WTC11 (cell line): ENCODE data around the gene APH1A. TPM values are rescaled to one million over a fixed set of nuclear protein-coding genes. Genes with fewer than 3 reads are reported as not detected.
A peak's percentile ranks its signal among the peaks of the same experiment; 100 is the strongest.

Source experiments
- ATAC-seq: fragments of 200-7000 bp; cut with Tn5 transposase; 2 replicates; pipeline ENCODE4 v1.10.0; 2021; ENCODE audit warnings: mild to moderate bottlenecking, moderate library complexity
- CTCF ChIA-PET: fragments of 300-600 bp; sonication (Branson Sonifier 250); formaldehyde crosslinking; loops from one replicate; lab custom pipeline; 2021; ENCODE audit warnings: antibody characterized with exemption; lab: Charles Lee
- POLR2A ChIA-PET: fragments of 350-600 bp; sonication (Branson Sonifier 250); formaldehyde crosslinking; loops from one replicate; lab custom pipeline; 2021; ENCODE audit warnings: antibody characterized with exemption; lab: Charles Lee
- DNase-seq: peaks from one replicate; pipeline ENCODE4 v3.0.0; 2021; ENCODE audit warnings: low spot score
- H3K27ac Mint-ChIP-seq: 2 replicates; pipeline ENCODE4 v1.8.0; 2021; ENCODE audit warnings: mixed read lengths
- H3K27me3 Mint-ChIP-seq: 2 replicates; pipeline ENCODE4 v1.8.0; 2021; ENCODE audit warnings: low read depth, mild to moderate bottlenecking, moderate library complexity, mixed read lengths
- H3K36me3 Mint-ChIP-seq: 2 replicates; pipeline ENCODE4 v1.8.0; 2021; ENCODE audit warnings: mixed read lengths
- H3K4me1 Mint-ChIP-seq: 2 replicates; pipeline ENCODE4 v1.8.0; 2022; ENCODE audit warnings: mixed read lengths
- H3K4me3 Mint-ChIP-seq: 2 replicates; pipeline ENCODE4 v1.8.0; 2021; ENCODE audit warnings: mild to moderate bottlenecking, moderate library complexity, mixed read lengths
- H3K9me3 Mint-ChIP-seq: 2 replicates; pipeline ENCODE4 v1.8.0; 2021; ENCODE audit warnings: mixed read lengths
- ATF1 ChIP-seq: sonication (generic); formaldehyde crosslinking; IDR thresholded peaks from 2 replicates; pipeline ENCODE4 v1.8.1; 2023; ENCODE audit warnings: mild to moderate bottlenecking, moderate library complexity, missing genetic modification reagents
- CDX4 ChIP-seq: fragments of 250-450 bp; sonication (Bioruptor Pico); IDR thresholded peaks from 2 replicates; pipeline ENCODE4 v1.9.0; 2021; ENCODE audit warnings: moderate library complexity, mild to moderate bottlenecking, inconsistent platforms, borderline replicate concordance
- EMX1 ChIP-seq: fragments of 250-450 bp; sonication (Bioruptor Pico); IDR thresholded peaks from 2 replicates; pipeline ENCODE4 v1.8.0; 2021; ENCODE audit warnings: mild to moderate bottlenecking
- FOXP4 ChIP-seq: sonication (generic); formaldehyde crosslinking; IDR thresholded peaks from 2 replicates; pipeline ENCODE4 v1.8.0; 2022; ENCODE audit warnings: mild to moderate bottlenecking, missing genetic modification reagents
- GABPB1 ChIP-seq: sonication (generic); formaldehyde crosslinking; IDR thresholded peaks from 2 replicates; pipeline ENCODE4 v1.8.1; 2023; ENCODE audit warnings: mild to moderate bottlenecking, missing genetic modification reagents
- HMGA2 ChIP-seq: fragments of 250-450 bp; sonication (Bioruptor Pico); IDR thresholded peaks from 2 replicates; pipeline ENCODE4 v1.4.0; 2021; ENCODE audit warnings: mild to moderate bottlenecking, moderate library complexity
- JUN ChIP-seq: sonication (generic); formaldehyde crosslinking; IDR thresholded peaks from 2 replicates; pipeline ENCODE4 v1.8.0; 2023; ENCODE audit warnings: mild to moderate bottlenecking, missing genetic modification reagents
- KAT7 ChIP-seq: sonication (generic); formaldehyde crosslinking; IDR thresholded peaks from 2 replicates; pipeline ENCODE4 v1.8.1; 2023; ENCODE audit warnings: missing genetic modification reagents, mild to moderate bottlenecking, borderline replicate concordance
- MLX ChIP-seq: sonication (generic); formaldehyde crosslinking; IDR thresholded peaks from 2 replicates; pipeline ENCODE4 v1.8.1; 2023; ENCODE audit warnings: mild to moderate bottlenecking, missing genetic modification reagents, moderate library complexity
- MYBL2 ChIP-seq: sonication (generic); formaldehyde crosslinking; IDR thresholded peaks from 2 replicates; pipeline ENCODE4 v1.8.1; 2023; ENCODE audit warnings: mild to moderate bottlenecking, moderate library complexity, missing genetic modification reagents
- TCF7 ChIP-seq: sonication (generic); formaldehyde crosslinking; IDR thresholded peaks from 2 replicates; pipeline ENCODE4 v1.8.0; 2022; ENCODE audit warnings: mild to moderate bottlenecking, low read depth, missing genetic modification reagents, moderate library complexity
- ZNF232 ChIP-seq: sonication (generic); formaldehyde crosslinking; IDR thresholded peaks from 2 replicates; pipeline ENCODE4 v1.8.0; 2022; ENCODE audit warnings: mild to moderate bottlenecking, missing genetic modification reagents
- total RNA-seq: library from RNA; stranded (reverse); gene quantifications from 3 replicates; pipeline ENCODE4 v1.2.3, GENCODE V29; 2021
- TF ChIP-seq, protein P1 (sequence below): sonication (generic); formaldehyde crosslinking; IDR thresholded peaks from 2 replicates; pipeline ENCODE4 v1.8.0; 2022; ENCODE audit warnings: mild to moderate bottlenecking, missing genetic modification reagents
- TF ChIP-seq, protein P2 (sequence below): sonication (generic); formaldehyde crosslinking; IDR thresholded peaks from 2 replicates; pipeline ENCODE4 v1.8.0; 2022; ENCODE audit warnings: mild to moderate bottlenecking, missing genetic modification reagents
- TF ChIP-seq, protein P3 (sequence below): fragments of 250-450 bp; sonication (Bioruptor Pico); IDR thresholded peaks from 2 replicates; pipeline ENCODE4 v1.8.0; 2021; ENCODE audit warnings: mild to moderate bottlenecking
- TF ChIP-seq, protein P4 (sequence below): fragments of 250-450 bp; sonication (Bioruptor Pico); IDR thresholded peaks from 2 replicates; pipeline ENCODE4 v2.1.2; 2022; ENCODE audit warnings: mild to moderate bottlenecking, moderate library complexity
- TF ChIP-seq, protein P5 (sequence below): sonication (generic); formaldehyde crosslinking; IDR thresholded peaks from 2 replicates; pipeline ENCODE4 v1.8.1; 2022; ENCODE audit warnings: mild to moderate bottlenecking, moderate library complexity, missing genetic modification reagents

APH1A gene
- total RNA-seq, 1 experiment from 2014 or later: 120 TPM

DNA sequence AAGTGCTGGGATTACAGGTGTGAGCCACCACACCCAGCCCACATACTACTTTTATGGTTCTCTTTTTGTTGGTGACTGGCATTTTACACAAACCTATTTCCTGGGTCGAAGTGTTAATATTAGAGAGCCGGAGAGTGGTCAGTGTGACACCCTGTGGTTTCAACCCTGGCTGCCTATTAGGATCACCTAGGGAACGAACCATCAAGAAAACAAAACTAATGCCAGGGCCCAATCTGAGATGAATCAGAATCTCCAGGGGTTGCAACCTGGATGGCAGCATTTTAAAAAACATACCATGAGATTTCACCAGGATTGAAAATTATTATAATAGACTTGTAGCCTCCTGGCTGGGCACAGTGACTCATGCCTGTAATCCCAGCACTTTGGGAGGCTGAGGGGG, 30.9 kb upstream of the APH1A start:
- Mint-ChIP-seq H3K9me3 (no peaks in the 10 kb centered on the region), H3K36me3 (peaks cover 72% of the 10 kb centered on the region), H3K4me1 (peaks cover 41% of the 10 kb centered on the region), H3K27me3 (no peaks in the 10 kb centered on the region), H3K4me3 (no peak overlapping the region), H3K27ac (no peak overlapping the region; the same call in 1 of the 2 replicates)
- CTCF ChIA-PET: no interaction called here
- DNase-seq (no peak), ATAC-seq (no peak)
- TF ChIP-seq FOXP4 (no peak), TCF7 (CRISPR knock-in tag) (no peak), JUN (no peak), EMX1 (CRISPR knock-in tag) (no peak), HMGA2 (CRISPR knock-in tag) (no peak), GABPB1 (CRISPR knock-in tag) (no peak), MLX (CRISPR knock-in tag) (no peak)
- TF ChIP-seq, protein P1, sequence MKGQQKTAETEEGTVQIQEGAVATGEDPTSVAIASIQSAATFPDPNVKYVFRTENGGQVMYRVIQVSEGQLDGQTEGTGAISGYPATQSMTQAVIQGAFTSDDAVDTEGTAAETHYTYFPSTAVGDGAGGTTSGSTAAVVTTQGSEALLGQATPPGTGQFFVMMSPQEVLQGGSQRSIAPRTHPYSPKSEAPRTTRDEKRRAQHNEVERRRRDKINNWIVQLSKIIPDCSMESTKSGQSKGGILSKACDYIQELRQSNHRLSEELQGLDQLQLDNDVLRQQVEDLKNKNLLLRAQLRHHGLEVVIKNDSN (CRISPR knock-in tag): no peak
- TF ChIP-seq, protein P2, sequence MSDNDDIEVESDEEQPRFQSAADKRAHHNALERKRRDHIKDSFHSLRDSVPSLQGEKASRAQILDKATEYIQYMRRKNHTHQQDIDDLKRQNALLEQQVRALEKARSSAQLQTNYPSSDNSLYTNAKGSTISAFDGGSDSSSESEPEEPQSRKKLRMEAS (CRISPR knock-in tag): no peak
- POLR2A ChIA-PET: no interaction called here

- TF ChIP-seq, protein P3, sequence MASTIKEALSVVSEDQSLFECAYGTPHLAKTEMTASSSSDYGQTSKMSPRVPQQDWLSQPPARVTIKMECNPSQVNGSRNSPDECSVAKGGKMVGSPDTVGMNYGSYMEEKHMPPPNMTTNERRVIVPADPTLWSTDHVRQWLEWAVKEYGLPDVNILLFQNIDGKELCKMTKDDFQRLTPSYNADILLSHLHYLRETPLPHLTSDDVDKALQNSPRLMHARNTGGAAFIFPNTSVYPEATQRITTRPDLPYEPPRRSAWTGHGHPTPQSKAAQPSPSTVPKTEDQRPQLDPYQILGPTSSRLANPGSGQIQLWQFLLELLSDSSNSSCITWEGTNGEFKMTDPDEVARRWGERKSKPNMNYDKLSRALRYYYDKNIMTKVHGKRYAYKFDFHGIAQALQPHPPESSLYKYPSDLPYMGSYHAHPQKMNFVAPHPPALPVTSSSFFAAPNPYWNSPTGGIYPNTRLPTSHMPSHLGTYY (CRISPR knock-in tag): no peak
- TF ChIP-seq, protein P4, sequence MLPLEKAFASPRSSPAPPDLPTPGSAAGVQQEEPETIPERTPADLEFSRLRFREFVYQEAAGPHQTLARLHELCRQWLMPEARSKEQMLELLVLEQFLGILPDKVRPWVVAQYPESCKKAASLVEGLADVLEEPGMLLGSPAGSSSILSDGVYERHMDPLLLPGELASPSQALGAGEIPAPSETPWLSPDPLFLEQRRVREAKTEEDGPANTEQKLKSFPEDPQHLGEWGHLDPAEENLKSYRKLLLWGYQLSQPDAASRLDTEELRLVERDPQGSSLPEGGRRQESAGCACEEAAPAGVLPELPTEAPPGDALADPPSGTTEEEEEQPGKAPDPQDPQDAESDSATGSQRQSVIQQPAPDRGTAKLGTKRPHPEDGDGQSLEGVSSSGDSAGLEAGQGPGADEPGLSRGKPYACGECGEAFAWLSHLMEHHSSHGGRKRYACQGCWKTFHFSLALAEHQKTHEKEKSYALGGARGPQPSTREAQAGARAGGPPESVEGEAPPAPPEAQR: no peak
- no peak for TF ChIP-seq KAT7 (CRISPR knock-in tag)
- TF ChIP-seq MYBL2 (CRISPR knock-in tag): no peak
- TF ChIP-seq CDX4 (CRISPR knock-in tag): no peak
- no peak for TF ChIP-seq ATF1
- TF ChIP-seq ZNF232 (CRISPR knock-in tag): no peak
- TF ChIP-seq, protein P5, sequence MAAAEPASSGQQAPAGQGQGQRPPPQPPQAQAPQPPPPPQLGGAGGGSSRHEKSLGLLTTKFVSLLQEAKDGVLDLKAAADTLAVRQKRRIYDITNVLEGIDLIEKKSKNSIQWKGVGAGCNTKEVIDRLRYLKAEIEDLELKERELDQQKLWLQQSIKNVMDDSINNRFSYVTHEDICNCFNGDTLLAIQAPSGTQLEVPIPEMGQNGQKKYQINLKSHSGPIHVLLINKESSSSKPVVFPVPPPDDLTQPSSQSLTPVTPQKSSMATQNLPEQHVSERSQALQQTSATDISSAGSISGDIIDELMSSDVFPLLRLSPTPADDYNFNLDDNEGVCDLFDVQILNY: no peak
- peaks cover under 1% of the 10 kb centered on the region; the same call in 1 of the 2 replicates for H3K27me3 Mint-ChIP-seq
- peak overlapping the region; percentile 46 for H3K4me3 Mint-ChIP-seq
- H3K36me3 Mint-ChIP-seq: peaks cover 45% of the 10 kb centered on the region
- ChIA-PET POLR2A (no interaction called here), CTCF (interaction anchor here (1.6 kb wide), 1 partner anchor 39 kb away, joined by 4 read pairs; no protein-coding TSS in a partner anchor)
- no peak for DNase-seq
- H3K9me3 Mint-ChIP-seq: no peaks in the 10 kb centered on the region
- ATAC-seq: no peak
- peaks cover 28% of the 10 kb centered on the region for H3K4me1 Mint-ChIP-seq
- H3K27ac Mint-ChIP-seq: peak overlapping the region; percentile 66
Measured at GRCh38 chr1:150295476-150295875, 26.7 kb upstream of the APH1A start.
